Breast epithelium (tissue), 4 donors: Measurements from ENCODE around the gene PRR11. TPM values are rescaled to one million over a fixed set of nuclear protein-coding genes. Genes with fewer than 3 reads are reported as not detected.

ENCODE experiments used
- DNase-seq, 2 donors: peaks; one replicate each; pipeline ENCODE4 v3.0.0-alpha.2; 2019; ENCODE audit warnings: low spot score in 2 of 2
- H3K27ac ChIP-seq, 2 donors: fragments of 200-600 bp; sonication (generic) in 1 of 2; one replicate each; pipeline ENCODE4 v1.5.1; 2016 to 2019; ENCODE audit warnings: mild to moderate bottlenecking in 1 of 2
- H3K27me3 ChIP-seq, 2 donors: fragments of 200-600 bp; sonication (generic) in 1 of 2; one replicate each; pipeline versions ENCODE4 v1.5.1 to v1.6.0; 2017 to 2019; ENCODE audit warnings: control low read depth in 1 of 2, mild to moderate bottlenecking in 1 of 2
- H3K36me3 ChIP-seq: fragments of 200-600 bp; one replicate; pipeline ENCODE4 v1.5.1; 2019
- H3K4me1 ChIP-seq, 2 donors: fragments of 200-600 bp; sonication (generic); one replicate each; pipeline ENCODE4 v1.5.1; 2016 to 2019; ENCODE audit warnings: control low read depth in 1 of 2
- H3K4me3 ChIP-seq, 3 donors: fragments of 200-600 bp; sonication (generic); 1 replicate in 2 of 3; 2 replicates in 1 of 3; pipeline ENCODE4 v1.5.1; 2016 to 2019; ENCODE audit warnings: mild to moderate bottlenecking in 3 of 3, moderate library complexity in 2 of 3
- H3K9me3 ChIP-seq, 2 donors: fragments of 200-600 bp; sonication (generic) in 1 of 2; one replicate each; pipeline ENCODE4 v1.5.1; 2016 to 2019; ENCODE audit warnings: control low read depth in 1 of 2
- POLR2A ChIP-seq: fragments of 450-650 bp; IDR thresholded peaks from one replicate; pipeline ENCODE4 v1.6.1; 2016; ENCODE audit warnings: antibody characterized with exemption, mild to moderate bottlenecking, moderate library complexity
- POLR2AphosphoS5 ChIP-seq, 3 donors: sonication (generic); formaldehyde crosslinking; IDR thresholded peaks; one replicate each; pipeline ENCODE4 v1.6.1; 2017; ENCODE audit warnings: antibody characterized with exemption in 3 of 3
- intact Hi-C: fragments of 100-400 bp; cut with DNase I; formaldehyde crosslinking; loops from one replicate; pipeline ENCODE4 v1.15.1; 2023; ENCODE audit warnings: low total_unique reads
- total RNA-seq, 3 donors: library from RNA; depleted of rRNA; stranded (reverse); fragments of >200 nt; gene quantifications; one replicate each; pipeline ENCODE4 v1.1.0, GENCODE V29; 2016
- TF ChIP-seq, protein P1 (sequence below), 3 donors: fragments of 450-650 bp; IDR thresholded peaks; one replicate each; pipeline ENCODE4 v1.5.1; 2016 to 2017; ENCODE audit warnings: antibody characterized with exemption in 3 of 3, mild to moderate bottlenecking in 3 of 3, moderate library complexity in 3 of 3

The PRR11 gene
- total RNA-seq, 3 donors from 2014 or later: 0.33 to 25.1 (median 1.2) TPM

DNA sequence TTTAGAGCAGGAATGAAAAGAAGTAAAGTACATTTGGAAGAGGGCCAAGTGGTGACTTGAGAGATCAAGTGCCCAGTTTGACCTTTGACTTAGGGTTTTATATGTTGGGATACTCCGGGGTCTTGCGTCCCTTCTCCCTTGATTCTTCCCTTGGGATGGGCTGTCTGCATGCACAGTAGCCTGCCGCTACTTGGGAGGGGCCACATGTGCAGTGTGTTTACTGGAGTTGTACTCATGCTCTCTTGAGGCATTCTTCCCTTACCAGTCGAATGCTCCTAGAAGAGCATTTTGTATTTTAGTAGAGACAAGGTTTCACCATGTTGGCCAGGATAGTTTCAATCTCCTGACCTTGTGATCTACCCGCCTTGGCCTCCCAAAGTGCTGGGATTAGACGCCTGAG, 88.5 kb downstream of the PRR11 start:
- DNase-seq: no peak

More for the DNA sequence above, 88.5 kb downstream of the PRR11 start:
- no peaks in the 10 kb centered on the region for H3K9me3 ChIP-seq
- TF ChIP-seq POLR2AphosphoS5 (IDR thresholded peaks at IDR 0.05): no peak
- no peak for TF ChIP-seq POLR2A
- TF ChIP-seq, protein P1, sequence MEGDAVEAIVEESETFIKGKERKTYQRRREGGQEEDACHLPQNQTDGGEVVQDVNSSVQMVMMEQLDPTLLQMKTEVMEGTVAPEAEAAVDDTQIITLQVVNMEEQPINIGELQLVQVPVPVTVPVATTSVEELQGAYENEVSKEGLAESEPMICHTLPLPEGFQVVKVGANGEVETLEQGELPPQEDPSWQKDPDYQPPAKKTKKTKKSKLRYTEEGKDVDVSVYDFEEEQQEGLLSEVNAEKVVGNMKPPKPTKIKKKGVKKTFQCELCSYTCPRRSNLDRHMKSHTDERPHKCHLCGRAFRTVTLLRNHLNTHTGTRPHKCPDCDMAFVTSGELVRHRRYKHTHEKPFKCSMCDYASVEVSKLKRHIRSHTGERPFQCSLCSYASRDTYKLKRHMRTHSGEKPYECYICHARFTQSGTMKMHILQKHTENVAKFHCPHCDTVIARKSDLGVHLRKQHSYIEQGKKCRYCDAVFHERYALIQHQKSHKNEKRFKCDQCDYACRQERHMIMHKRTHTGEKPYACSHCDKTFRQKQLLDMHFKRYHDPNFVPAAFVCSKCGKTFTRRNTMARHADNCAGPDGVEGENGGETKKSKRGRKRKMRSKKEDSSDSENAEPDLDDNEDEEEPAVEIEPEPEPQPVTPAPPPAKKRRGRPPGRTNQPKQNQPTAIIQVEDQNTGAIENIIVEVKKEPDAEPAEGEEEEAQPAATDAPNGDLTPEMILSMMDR (IDR thresholded peaks at IDR 0.05): no peak
- no peaks in the 10 kb centered on the region for H3K27me3 ChIP-seq
- intact Hi-C loops: no loop called here
- H3K36me3 ChIP-seq: no peaks in the 10 kb centered on the region
- H3K27ac ChIP-seq: no peak overlapping the region
- H3K4me3 ChIP-seq: no peak overlapping the region
- no peaks in the 10 kb centered on the region for H3K4me1 ChIP-seq

Other genes with a start within 250 kb of the PRR11 start
- gene TRIM37, start 48.9 kb upstream of the PRR11 start, total RNA-seq: 10 to 100 TPM; 18.7 to 24.6 (median 20.9) TPM
- 10 to 100 TPM; 11.8 to 19.5 (median 12.7) TPM for gene SKA2, start 560 bp upstream of the PRR11 start, total RNA-seq
- gene SMG8, start 54.3 kb downstream of the PRR11 start, total RNA-seq: 10 to 100 TPM; 10.2 to 15.5 (median 12.2) TPM
- 1 to 10 TPM in 2 of 3 donors, under 1 TPM in 1; 0.96 to 5.9 (median 4.8) TPM for gene GDPD1, start 64.8 kb downstream of the PRR11 start, total RNA-seq
- 10 to 100 TPM; 26.5 to 64.8 (median 33.2) TPM for gene YPEL2, start 175.9 kb downstream of the PRR11 start, total RNA-seq